ENCODE measurements around the gene CIITA.
"Not testable (repeated sequence)": the region's sequence is repeated elsewhere in the genome, so short reads cannot be mapped to it uniquely, and the experiment has no call there.

The CIITA gene

DNA sequence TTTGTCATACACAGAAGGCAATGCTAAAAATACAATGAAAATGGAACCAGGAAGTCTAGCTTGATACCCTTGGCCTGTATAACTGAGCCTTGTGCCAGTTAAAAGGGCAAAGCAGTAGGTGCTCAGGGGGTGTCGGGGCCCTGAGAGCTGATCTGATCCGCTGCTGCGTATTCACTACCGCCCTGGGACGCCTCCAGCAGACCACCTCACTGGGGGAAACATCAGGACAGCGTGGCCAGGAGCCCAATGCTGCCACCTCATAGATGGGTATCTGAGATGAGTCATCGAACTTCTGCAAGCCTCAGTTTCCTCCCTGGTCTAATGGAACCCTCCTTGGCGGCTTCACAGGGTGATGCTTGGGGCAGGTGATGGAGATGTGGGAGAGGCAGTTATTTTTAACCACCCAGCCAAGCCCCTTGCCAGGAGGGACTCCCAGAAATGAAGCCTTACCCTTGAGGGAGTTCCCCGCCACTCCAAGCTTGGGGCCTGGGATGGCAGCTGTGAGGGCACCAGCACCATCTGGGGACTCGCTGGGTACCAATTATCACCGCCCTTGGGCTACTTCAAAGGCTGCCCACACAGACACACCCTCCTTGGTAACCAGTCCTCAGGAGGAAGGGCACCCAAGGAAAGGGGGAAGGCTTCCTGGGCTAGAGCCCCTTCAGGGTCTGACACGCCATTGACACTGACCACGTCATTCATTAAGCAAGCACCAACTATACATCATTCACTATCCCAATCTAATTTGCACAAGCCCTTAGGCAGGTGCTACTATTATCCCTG lies 57.5 kb downstream of the CIITA start:
- DNase-seq (ENCODE audit: low read depth in 2 of 2): no peak

DNA sequence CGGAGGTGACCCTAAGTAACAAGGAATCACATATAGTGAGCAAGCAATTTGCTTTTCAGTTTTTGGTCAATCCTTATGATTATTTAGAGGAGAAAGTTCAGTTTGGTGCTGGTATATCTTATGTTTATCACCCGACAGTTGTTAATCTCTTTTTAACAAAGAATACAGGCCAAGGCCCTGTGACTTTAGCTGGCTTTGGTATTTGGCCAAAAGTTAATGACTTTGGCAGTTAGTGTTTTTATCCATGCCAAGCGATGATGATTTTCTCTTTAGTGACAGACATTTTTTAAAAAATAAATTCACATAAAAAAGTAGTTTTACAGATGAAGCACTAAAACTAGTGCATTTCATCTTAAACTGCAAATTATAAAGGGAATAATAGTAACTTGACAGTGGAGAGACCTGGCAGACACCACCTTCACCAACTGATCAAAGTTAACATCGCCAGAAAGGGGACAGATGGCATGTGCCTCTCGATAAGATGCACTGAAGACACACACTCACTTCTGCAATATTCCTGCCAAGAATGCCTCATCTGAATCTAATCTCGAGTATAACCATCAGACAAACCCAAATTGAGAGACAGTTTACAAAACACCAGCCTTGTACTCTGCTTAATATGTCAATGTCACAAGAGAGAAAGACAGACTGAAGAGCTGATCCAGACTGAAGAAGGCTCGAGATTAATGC lies 58.4 kb downstream of the CIITA start:
- DNase-seq (ENCODE audit: low read depth in 2 of 2): no peak

DNA sequence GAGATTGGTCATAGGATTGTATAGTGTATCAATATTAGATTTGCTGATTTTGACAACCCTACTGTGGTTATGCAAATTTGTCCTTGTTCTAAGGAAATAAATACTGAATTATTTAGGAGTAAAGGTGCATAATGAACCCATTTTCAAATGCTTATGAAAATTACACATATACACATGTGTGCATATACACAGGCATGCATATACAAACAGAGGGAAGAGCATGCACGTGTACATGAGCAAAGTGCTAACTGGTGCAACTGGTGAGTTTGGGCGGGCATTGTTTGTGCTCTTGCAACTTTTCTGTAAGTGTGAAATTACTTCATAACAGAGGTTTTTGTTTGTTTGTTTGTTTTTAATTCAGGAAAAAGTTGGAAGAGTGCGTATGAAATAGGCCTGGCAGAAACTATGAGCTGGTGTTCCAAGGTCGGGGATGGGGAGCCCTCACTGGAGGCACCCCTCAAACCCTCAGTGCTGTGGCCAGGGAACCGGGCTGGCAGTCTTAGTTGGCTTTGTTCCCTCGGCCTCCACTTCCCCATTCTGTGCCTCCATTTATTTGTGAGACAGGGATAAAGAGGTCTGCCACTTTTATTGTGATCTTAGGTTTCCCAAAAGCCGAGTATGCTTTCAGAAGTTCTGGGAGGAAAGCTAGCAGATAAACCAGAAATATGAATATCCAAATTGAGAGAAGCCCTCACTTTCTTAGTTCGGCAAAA lies 59.4 kb downstream of the CIITA start:
- no peak for DNase-seq (ENCODE audit: low read depth in 2 of 2)

DNA sequence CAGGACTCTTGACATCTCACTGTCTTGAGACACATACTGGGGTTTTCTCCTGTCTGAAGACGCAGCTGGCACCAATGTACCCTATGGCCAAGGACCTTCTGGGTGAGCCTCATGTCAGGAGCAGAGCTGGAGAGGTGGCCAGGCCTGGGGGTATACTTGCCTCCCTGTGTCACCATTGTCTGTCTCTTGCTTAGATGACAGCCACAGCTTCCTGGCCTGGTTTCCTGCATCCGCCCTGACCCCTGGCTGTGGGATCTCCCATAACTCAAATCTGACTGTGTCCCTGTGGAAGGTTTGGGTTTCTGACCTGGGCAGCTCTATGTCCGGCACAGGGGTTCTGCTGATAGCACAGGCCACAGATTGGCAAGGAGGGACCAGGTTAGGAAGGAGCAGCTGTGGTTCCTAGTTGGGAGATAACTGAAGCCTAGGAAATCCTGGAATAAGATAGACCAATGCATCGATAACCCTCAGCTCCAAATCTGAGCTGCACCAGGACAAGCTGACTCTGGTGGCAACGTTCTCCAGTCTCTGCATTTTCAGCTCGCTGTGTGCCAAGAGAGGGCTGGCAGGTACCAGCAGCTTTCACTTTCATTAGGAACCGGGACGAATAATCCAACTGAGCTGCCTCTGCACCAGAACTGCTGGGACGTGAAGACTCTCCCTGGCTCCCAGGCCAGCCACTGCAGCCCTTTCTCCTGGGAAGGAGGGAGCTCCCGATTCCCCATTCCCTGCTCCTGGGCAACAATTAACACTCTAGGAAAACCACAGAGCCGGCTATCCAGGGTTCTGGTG lies 60.3 kb downstream of the CIITA start:
- no peak for DNase-seq (ENCODE audit: low read depth in 2 of 2)

DNA sequence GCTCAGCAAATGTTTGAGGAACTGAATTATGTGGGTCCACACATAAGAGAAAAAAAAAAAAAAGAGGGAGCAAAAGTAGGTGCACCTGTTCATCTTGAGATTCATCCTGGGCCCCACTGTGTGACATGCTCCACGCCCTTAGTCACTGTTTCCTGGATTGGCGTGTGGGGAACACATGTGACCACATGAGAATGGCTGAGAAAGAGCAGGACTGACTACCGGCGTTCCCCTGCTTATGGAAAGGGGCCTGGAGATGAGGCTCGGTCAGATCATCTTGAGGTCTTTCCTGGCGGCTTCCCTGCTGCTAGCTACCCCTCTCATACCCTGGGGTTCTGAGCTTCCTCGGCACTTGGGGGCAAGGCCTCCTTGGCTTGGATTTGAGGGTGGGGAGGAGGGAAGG lies 61.3 kb downstream of the CIITA start:
- peak in 1 of 2 donors; percentile 38 for DNase-seq (ENCODE audit: low read depth in 2 of 2)

DNA sequence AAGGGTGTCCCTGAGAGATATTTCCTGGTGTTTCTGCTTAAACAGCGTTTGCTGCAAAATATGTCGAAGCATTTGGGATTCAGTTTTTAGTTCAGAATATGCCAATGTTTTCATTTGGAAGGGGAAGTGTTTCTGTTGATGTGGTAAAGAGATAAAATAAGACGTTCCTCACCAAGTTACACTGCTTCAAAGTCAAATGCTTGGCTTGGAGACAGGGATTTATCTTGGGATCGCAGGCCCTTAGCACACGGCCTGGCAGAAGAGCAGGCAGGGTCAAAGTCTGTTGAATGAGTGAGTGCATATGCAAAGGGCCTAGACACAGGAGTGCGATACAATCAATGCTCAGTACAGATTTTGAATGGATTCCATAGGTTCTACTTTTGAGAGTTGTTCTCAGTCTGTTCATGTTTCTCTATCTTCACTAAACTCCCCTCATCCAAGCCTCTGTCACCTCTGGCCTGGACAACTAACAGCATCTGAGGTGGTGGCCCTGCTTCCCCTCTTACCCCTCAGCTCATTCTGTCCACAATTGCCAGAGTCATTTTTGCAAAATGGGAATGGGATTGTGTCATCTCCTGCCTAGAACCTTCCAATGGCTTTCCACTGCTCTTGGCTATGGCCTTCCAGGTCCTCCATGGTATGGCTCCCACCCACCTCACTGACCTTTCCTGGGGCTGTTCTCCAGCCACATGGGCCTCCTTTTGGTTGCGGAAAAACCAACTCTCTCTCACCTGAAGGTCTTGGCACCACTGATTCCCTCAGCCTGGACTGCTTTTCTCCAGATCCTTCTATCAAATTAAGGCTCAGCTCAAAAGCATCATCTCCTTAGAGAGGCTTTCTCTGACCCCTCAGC lies 62.0 kb downstream of the CIITA start:
- no peak for DNase-seq (ENCODE audit: low read depth in 2 of 2)

DNA sequence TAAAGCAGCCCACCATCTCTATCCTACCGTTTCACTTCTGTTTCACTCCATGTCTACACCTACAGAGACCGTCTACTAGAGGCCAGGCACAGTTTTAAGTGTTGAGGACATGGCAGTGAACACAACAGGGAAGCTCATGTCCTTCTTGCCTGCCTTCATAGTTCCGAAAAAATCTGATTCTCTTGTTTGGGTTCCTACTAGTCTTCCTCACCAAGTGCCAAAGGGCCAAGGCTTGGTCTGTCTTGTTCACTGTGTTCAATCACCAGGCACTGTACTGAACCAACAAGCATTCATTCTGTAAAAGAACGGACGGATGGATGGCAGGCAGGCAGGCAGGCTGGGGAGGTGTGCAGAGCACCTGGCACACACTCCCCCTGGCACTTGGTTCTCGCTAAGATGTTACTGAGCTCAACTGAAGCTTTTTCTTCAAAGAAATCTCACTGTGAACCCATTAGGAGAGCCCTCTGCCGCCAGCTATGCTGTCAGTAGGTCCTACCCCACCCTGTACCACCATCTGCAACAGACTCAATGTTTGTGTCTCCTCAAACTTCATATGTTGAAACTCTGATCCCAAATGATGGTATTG lies 62.7 kb downstream of the CIITA start:
- no peak for DNase-seq (ENCODE audit: low read depth in 2 of 2)

DNA sequence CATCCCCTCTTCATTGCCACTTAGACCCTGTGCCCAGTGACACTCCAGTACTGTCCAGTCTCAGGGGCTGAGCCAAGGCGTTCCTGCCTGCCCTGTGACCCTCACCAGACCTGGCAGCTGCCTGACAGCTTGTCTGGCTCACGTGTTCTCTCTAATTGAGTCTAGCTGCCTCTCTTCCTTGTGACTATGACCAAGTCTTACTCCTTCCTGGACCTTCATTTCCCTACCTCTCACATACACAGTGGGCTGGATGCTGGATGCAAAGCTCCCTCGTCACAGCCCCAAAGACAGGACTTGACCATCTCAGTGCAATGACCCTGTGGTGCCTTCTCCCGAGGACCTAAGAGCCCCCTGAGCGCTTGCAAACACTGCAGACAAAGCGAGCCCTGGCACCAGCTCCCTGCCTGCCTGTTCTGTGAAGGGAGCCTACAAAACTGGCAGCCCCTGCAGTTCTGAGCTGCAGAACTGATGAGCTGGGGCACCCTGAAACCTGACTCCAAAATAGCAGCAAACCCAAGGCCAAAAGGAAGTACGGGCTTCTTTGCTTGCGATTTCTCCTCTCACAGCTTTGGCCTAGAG lies 63.6 kb downstream of the CIITA start:
- no peak for DNase-seq (ENCODE audit: low read depth in 2 of 2)

DNA sequence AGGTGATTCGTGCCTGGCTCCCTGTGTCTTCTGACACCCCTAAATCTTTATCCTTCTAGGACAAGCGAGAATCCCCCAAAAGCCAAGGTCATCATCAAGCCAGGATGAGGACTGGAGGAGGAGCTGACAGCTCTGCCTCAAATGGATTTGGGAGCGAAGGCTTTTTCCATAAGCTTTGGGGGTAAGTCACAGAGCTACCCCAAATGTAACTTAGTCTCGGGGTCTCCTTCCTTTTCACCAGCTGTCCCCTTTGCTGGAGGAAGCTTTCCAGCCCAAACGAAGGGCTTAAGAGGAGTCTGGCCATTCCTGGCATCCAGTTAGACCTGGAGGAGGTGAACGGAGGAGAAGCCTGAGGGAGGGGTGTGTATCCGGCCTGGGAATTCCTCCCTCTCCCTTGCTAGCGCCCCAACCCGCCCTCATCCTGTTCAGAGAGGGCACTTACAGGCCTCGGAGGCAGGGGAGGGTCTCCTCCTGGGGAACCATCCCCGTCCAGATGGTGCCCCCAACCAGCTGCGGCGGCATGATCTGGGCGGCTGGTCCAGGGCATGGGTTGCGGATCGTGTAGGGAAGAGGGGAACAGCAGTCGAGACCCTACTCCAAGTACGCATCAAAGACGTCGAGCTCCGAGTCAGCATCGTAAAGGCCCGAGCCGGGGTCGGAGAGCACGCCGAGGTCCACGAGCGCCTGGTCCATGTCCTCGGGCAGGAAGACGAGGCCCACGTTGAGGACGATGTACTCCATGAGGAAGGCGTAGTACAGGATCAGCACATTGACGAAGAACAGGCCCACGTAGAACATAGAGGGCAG lies 64.3 kb downstream of the CIITA start:
- DNase-seq (ENCODE audit: low read depth in 2 of 2): no peak

DNA sequence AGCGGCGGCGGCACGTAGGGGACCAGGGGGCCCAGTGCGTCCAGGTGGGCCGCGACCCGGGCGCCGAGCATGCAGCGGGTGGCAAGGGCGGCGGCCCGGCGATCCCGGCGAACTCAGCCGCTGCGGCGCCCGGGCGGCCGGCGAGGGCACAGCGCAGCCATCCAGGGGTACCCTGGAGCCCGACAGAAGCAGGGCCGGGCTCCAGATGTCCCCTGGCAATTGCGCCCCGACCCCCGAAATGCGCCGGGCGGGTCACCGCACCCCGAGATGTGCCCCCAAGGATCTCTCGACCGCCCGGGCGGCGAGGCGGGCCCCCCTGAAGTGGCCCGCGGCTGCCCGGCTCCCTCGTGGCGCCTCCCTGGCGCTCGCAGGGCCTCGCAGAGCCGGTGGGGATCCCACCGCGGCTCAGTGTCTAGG lies 64.9 kb downstream of the CIITA start:
- DNase-seq (ENCODE audit: low read depth in 2 of 2): not testable (repeated sequence)

DNA sequence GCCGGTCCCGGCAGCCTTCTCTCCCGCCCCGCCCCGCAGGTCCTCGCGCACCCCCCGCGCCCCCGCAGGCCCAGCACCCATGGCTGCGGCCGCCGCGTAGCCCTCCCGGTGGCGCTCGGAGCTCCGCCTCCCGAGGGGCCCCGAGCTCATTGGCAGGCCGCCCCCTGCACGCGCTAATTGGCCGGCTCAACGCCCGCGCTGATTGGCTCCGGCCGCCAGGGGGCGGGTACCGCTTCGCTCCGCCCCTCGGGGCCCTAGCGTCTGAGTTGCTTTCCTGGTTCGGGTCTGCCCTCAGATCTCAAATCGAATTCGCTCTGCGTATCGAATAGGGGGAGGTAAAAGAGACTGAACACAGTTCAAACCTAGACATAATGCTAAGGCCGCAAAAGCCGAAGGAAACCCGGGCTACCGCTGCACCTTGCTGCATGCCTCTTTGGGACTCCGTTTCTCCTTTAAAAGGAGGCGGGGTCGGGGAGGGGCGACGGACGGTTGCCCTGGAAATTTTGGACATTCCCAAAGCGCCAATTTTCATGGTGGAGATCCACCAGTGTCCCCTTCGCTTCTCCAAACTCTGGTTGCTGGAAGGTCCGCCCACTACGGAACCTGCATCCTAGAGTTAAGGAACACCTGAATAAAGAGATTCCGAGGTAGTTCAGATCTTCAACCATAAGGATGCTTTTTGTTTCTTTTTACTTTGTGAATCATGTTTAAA lies 65.5 kb downstream of the CIITA start, which contains the start of gene DEXI:
Gene DEXI (minus strand): TSS at position 117 of the 712 bp plus-strand sequence. CDS start 463 bp downstream, outside the sequence.
- peak; percentile 93 to 94 for DNase-seq (ENCODE audit: low read depth in 2 of 2)

DNA sequence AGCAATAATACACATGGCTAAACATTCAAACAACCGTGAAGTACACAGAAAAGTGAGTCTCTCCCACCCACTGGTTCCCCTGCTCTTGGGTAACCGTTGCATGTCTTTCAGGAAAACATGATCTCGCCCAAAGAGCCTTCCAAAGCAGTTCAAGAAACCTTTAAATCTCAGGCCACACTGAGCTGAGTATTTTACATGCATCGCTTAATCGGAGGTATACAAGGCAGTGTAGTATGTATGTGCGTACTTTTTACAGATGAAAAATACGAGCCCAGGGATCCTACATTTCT lies 66.0 kb downstream of the CIITA start:
- DNase-seq (ENCODE audit: low read depth in 2 of 2): no peak

DNA sequence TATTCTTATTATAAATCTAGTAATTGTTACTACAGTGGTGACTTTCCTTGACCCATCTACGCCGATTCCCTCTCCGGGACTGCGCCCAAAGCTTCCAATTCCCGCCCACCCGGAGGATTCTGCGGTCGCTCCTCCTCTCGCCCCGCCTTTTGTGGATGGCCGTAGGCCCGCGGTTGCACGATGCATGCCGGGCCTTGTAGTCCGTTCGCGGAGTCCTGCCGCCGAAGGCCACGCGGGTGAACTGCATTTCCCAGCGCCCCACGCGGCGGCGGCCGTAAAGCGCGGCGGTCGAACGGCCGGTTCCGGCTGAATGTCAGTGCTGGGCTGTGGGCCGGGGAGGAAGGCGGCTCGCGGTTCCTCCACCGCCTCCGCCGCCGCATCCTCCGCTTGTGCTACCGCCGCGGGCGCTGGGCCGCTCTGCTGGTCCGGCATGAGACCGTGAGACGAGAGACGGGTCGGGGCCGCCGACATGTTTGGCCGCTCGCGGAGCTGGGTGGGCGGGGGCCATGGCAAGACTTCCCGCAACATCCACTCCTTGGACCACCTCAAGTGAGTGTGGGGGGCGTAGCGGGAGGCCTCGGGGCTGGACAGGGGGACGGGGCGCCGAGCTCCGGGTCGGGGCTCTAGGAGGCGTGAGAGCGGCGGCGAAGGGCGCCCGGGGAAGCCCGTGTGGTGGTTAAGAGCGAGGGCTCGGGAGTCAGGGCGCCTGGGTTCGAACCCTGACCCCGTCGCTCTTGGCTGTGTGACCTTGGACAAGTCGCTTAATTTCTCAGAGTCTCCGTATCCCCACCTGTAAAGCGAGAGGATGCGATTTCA lies 67.5 kb downstream of the CIITA start, which contains the start of gene CLEC16A:
Gene CLEC16A (plus strand): TSS at position 316 of the 816 bp plus-strand sequence. CDS start 154 bp downstream, at position 470.
- DNase-seq (ENCODE audit: low read depth in 2 of 2): peak; percentile 95 to 96

DNA sequence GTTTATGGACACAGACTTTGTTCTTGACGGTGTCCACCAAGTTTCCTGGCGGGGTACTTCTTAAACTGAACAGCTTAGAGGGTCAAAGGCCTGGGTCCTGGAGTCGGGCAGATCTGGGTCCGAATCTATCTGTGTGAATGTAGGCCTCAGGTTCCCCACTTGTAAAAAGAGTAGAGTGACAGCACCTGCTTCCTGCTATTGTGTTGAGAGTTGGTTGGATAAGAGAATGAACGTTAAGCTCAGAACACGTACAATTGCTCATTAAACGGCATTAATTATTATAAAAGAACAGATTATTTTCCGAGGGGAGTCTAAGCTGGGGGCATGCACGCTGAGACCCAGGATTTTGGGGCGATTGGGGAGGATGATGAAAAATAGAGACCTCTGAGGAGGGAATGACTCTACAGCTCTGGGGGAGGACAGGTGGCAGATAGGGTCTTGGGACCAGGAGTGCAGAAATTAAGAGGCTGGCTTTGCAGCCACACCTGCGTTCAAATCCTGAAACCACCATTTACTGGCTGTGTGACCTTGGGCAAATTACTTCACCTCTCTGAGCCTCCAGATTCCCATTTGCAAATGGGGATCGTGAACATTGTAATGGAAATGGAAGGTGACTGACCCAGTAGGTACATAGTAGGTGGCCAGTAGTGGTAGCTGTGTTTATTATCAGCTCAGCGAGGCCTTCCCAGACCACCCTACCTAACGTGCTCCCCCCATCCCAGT lies 68.2 kb downstream of the CIITA start:
- DNase-seq (ENCODE audit: low read depth in 2 of 2): no peak

DNA sequence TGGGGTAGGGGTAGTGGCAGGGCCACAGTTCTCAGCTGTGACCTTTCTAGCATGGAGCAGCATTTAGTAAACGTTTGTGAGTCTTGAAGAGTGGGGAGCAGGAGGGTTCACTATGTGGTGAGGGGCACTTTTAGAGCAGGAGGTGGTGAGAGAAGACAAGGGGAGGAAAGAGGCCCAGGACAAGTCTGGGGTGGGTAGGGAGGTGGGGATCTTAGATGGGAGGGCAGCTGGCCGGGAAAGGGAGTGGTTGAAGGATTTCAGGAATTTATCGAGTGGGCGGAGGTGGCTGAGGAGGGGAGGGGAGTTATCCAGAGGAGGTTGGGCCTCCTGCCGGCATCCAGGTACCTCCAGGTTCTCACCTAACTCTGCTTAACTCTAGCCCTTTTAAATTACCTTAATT lies 69.3 kb downstream of the CIITA start:
- DNase-seq (ENCODE audit: low read depth in 2 of 2): no peak

DNA sequence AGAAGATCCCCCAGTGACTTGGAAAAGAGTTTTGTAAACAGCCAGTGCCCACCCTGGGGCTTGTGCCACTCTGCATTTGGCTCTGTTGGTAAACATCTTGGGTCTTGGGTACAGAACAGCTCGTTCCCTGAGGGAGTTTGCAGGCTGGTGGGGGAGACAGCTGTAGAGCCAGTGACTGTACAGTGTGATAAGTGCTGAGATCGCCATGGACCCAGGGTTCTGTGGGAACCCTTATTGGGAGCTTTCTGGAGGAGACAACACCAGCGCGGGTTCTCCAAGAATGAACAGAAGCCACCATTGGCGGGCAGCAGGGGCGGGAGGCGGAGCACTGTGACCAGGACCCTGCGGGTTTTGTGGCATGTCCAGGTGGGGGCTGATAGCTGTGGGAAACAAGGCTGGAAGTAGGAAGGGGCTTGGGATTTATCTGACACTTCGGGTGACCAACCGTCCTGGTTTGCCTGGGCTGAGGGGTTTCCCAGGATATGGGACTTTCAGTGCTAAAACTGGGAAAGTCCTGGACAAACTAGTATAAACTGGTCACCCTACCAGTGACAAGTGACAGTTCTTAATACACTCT lies 70.3 kb downstream of the CIITA start:
- no peak for DNase-seq (ENCODE audit: low read depth in 2 of 2)
